IMR-90 (cell line): ENCODE data around the gene ZCWPW1. TPM values are rescaled to one million over a fixed set of nuclear protein-coding genes. Genes with fewer than 3 reads are reported as not detected.

Experiments
- ATAC-seq: fragments of 200-7000 bp; cut with Tn5 transposase; 2 replicates; pipeline ENCODE4 v1.9.1; 2020; ENCODE audit warnings: low read depth, mild to moderate bottlenecking, moderate library complexity
- BruUV-seq: library from RNA; stranded (reverse); fragments of 400-500 nt; replicated peaks from 2 replicates; lab custom pipeline; 2021; lab: Mats Ljungman, UMichigan
- CTCF ChIA-PET: fragments of 300-600 bp; formaldehyde crosslinking; extraction: SDS; loops from one replicate; lab custom pipeline; 2021; ENCODE audit warnings: antibody characterized with exemption; lab: Yijun Ruan, JAX
- POLR2A ChIA-PET: fragments of 300-600 bp; sonication (Branson Sonifier 250); formaldehyde crosslinking; loops from one replicate; lab custom pipeline; 2022; ENCODE audit warnings: antibody characterized with exemption; ENCODE audit not compliant: unreplicated experiment; lab: Charles Lee
- DNase-seq: peaks from one replicate; pipeline ENCODE4 v3.0.0; 2013
- H2AFZ ChIP-seq: replicated peaks from 2 replicates; pipeline ENCODE3; 2013; ENCODE audit warnings: low read length, mild to moderate bottlenecking; ENCODE audit not compliant: poor library complexity
- H2AK5ac ChIP-seq: 2 replicates; pipeline ENCODE4 v1.6.1; 2013; ENCODE audit warnings: low read depth, low read length, inconsistent platforms
- H2AK9ac ChIP-seq: replicated peaks from 2 replicates; pipeline ENCODE3; 2013; ENCODE audit warnings: mild to moderate bottlenecking, low read depth, low read length, moderate library complexity; ENCODE audit not compliant: poor library complexity
- H2BK120ac ChIP-seq: 2 replicates; pipeline ENCODE4 v1.6.1; 2013; ENCODE audit warnings: low read depth, low read length, inconsistent platforms
- H2BK15ac ChIP-seq: 3 replicates; pipeline ENCODE4 v1.6.1; 2013; ENCODE audit warnings: low read depth, low read length, inconsistent platforms
- H2BK20ac ChIP-seq: 2 replicates; pipeline ENCODE4 v1.6.1; 2013; ENCODE audit warnings: low read depth, mild to moderate bottlenecking, inconsistent platforms, low read length, moderate library complexity
- H2BK5ac ChIP-seq: 2 replicates; pipeline ENCODE4 v1.6.1; 2013; ENCODE audit warnings: mild to moderate bottlenecking, low read depth, low read length, inconsistent platforms; ENCODE audit not compliant: poor library complexity, severe bottlenecking
- H3K14ac ChIP-seq: replicated peaks from 2 replicates; pipeline ENCODE4 v1.6.1; 2013; ENCODE audit warnings: low read depth, low read length, inconsistent platforms
- H3K18ac ChIP-seq: 2 replicates; pipeline ENCODE4 v1.6.1; 2013; ENCODE audit warnings: low read depth, low read length, control low read depth
- H3K23ac ChIP-seq: 2 replicates; pipeline ENCODE4 v1.6.1; 2013; ENCODE audit warnings: low read depth, low read length, inconsistent platforms
- H3K27ac ChIP-seq: 2 replicates; pipeline ENCODE4 v1.5.1; 2013; ENCODE audit warnings: mild to moderate bottlenecking, control low read depth, low read length; ENCODE audit not compliant: insufficient read depth
- H3K27me3 ChIP-seq: 2 replicates; pipeline ENCODE4 v1.6.1; 2013; ENCODE audit warnings: low read length; ENCODE audit not compliant: control insufficient read depth, insufficient read depth
- H3K36me3 ChIP-seq: 2 replicates; pipeline ENCODE4 v1.6.1; 2013; ENCODE audit warnings: low read length, mixed read lengths; ENCODE audit not compliant: control insufficient read depth, insufficient read depth
- H3K4ac ChIP-seq: 2 replicates; pipeline ENCODE4 v1.6.1; 2013; ENCODE audit warnings: low read depth, low read length, inconsistent platforms
- H3K4me1 ChIP-seq: 2 replicates; pipeline ENCODE4 v1.6.1; 2013; ENCODE audit warnings: low read length, mixed read lengths; ENCODE audit not compliant: control insufficient read depth, insufficient read depth
- H3K4me2 ChIP-seq: 2 replicates; pipeline ENCODE4 v1.6.1; 2013; ENCODE audit warnings: low read depth, mild to moderate bottlenecking, control low read depth, low read length, moderate library complexity
- H3K4me3 ChIP-seq: 2 replicates; pipeline ENCODE4 v1.5.1; 2013; ENCODE audit warnings: low read depth, mild to moderate bottlenecking, control low read depth, low read length, moderate library complexity; ENCODE audit not compliant: insufficient read depth
- H3K56ac ChIP-seq: 2 replicates; pipeline ENCODE4 v1.6.1; 2013; ENCODE audit warnings: low read length, inconsistent platforms; ENCODE audit not compliant: insufficient read depth; ENCODE audit errors: extremely low read depth
- H3K79me1 ChIP-seq, 2 experiments: 2 replicates each; pipeline ENCODE4 v1.6.1; 2013; ENCODE audit warnings: low read length in 2 of 2, inconsistent platforms in 1 of 2, low read depth in 1 of 2
- H3K9ac ChIP-seq: 2 replicates; pipeline ENCODE4 v1.6.1; 2013; ENCODE audit warnings: low read depth, low read length, control low read depth
- H3K9me1 ChIP-seq: 2 replicates; pipeline ENCODE4 v1.6.1; 2013; ENCODE audit warnings: low read length, inconsistent platforms; ENCODE audit not compliant: insufficient read depth
- H3K9me3 ChIP-seq: 2 replicates; pipeline ENCODE4 v1.6.1; 2013; ENCODE audit warnings: low read length; ENCODE audit not compliant: control insufficient read depth, insufficient read depth
- H4K20me1 ChIP-seq: 2 replicates; pipeline ENCODE4 v1.6.1; 2013; ENCODE audit warnings: low read length, inconsistent platforms; ENCODE audit not compliant: insufficient read depth
- H4K5ac ChIP-seq: 2 replicates; pipeline ENCODE4 v1.6.1; 2013; ENCODE audit warnings: mild to moderate bottlenecking, low read depth, low read length, control low read depth
- H4K8ac ChIP-seq, 2 experiments: 2 replicates each; pipeline ENCODE4 v1.6.1; 2013; ENCODE audit warnings: low read depth in 2 of 2, low read length in 2 of 2, control low read depth in 1 of 2, inconsistent platforms in 1 of 2
- H4K91ac ChIP-seq: 2 replicates; pipeline ENCODE4 v1.6.1; 2013; ENCODE audit warnings: low read depth, low read length, inconsistent platforms; ENCODE audit not compliant: insufficient read depth
- BHLHE40 ChIP-seq: fragments of 150-350 bp; IDR thresholded peaks from 2 replicates; pipeline ENCODE4 v1.6.1; 2016; ENCODE audit warnings: mild to moderate bottlenecking, low read depth, low read length
- CEBPB ChIP-seq: IDR thresholded peaks from 2 replicates; pipeline ENCODE4 v1.6.1; 2012; ENCODE audit warnings: low read depth, low read length, improper control_type of control experiment
- CTCF ChIP-seq: conservative IDR thresholded peaks from 2 replicates; pipeline ENCODE4 v1.5.1; 2012; ENCODE audit warnings: mild to moderate bottlenecking, low read depth, low read length, improper control_type of control experiment
- ELK1 ChIP-seq: fragments of 150-350 bp; IDR thresholded peaks from 2 replicates; pipeline ENCODE4 v1.6.1; 2016; ENCODE audit warnings: low read depth, mild to moderate bottlenecking, low read length, moderate library complexity, borderline replicate concordance
- FOS ChIP-seq: fragments of 150-350 bp; IDR thresholded peaks from 2 replicates; pipeline ENCODE4 v1.6.1; 2016; ENCODE audit warnings: low read depth, low read length
- MAZ ChIP-seq: IDR thresholded peaks from 2 replicates; pipeline ENCODE4 v1.6.1; 2012; ENCODE audit warnings: low read depth, mild to moderate bottlenecking, low read length, improper control_type of control experiment, moderate library complexity, borderline replicate concordance
- MXI1 ChIP-seq: IDR thresholded peaks from 2 replicates; pipeline ENCODE4 v1.6.1; 2012; ENCODE audit warnings: low read depth, mild to moderate bottlenecking, low read length, moderate library complexity, borderline replicate concordance
- NFE2L2 ChIP-seq: fragments of 150-350 bp; IDR thresholded peaks from 2 replicates; pipeline ENCODE4 v1.6.1; 2016; ENCODE audit warnings: low read depth, mild to moderate bottlenecking, low read length
- POLR2A ChIP-seq: IDR thresholded peaks from 2 replicates; pipeline ENCODE4 v1.6.1; 2012; ENCODE audit warnings: mild to moderate bottlenecking, low read depth, low read length
- RAD21 ChIP-seq: IDR thresholded peaks from 2 replicates; pipeline ENCODE4 v1.6.1; 2012; ENCODE audit warnings: low read length, improper control_type of control experiment
- RCOR1 ChIP-seq: IDR thresholded peaks from 2 replicates; pipeline ENCODE4 v1.6.1; 2012; ENCODE audit warnings: mild to moderate bottlenecking, low read length, improper control_type of control experiment; ENCODE audit not compliant: insufficient replicate concordance
- RFX5 ChIP-seq: IDR thresholded peaks from 2 replicates; pipeline ENCODE4 v1.8.0; 2012; ENCODE audit warnings: low read depth, mild to moderate bottlenecking, low read length, moderate library complexity
- SMC3 ChIP-seq: fragments of 150-350 bp; IDR thresholded peaks from 2 replicates; pipeline ENCODE4 v1.6.1; 2016; ENCODE audit warnings: low read depth, mild to moderate bottlenecking, antibody characterized with exemption, low read length, moderate library complexity
- USF2 ChIP-seq: fragments of 150-350 bp; IDR thresholded peaks from 2 replicates; pipeline ENCODE4 v1.6.1; 2017; ENCODE audit warnings: mild to moderate bottlenecking, antibody characterized with exemption, low read length, low read depth
- WGBS, 2 experiments: methylation state at CpG; one replicate each; pipeline versions ENCODE4 v1.1.5 to v1.1.7; 2013; ENCODE audit warnings: missing lambda C conversion rate in 2 of 2; ENCODE audit not compliant: insufficient read length in 1 of 2; ENCODE audit errors: extremely low coverage in 2 of 2; 5-methylcytosine and 5-hydroxymethylcytosine counted together
- dilution Hi-C: fragments of 300-500 bp; cut with HindIII; formaldehyde crosslinking; loops from one replicate; pipeline ENCODE4 v1.14.3; 2018; ENCODE audit warnings: low sequenced_read_pairs; ENCODE audit not compliant: unreplicated experiment
- in situ Hi-C: fragments of 300-500 bp; cut with MboI; formaldehyde crosslinking; loops from 3 replicates; pipeline ENCODE4 v1.14.3; 2019; ENCODE audit warnings: low sequenced_read_pairs, inconsistent platforms, mixed read lengths
- intact Hi-C: fragments of 100-400 bp; cut with micrococcal nuclease; formaldehyde crosslinking; loops from 2 replicates; pipeline ENCODE4 v1.10.0; 2022
- polyA plus RNA-seq, 3 experiments: library from polyadenylated mRNA; depleted of rRNA; stranded (reverse); fragments of >200 nt; gene quantifications; 2 replicates each; pipeline ENCODE4 v1.2.3, GENCODE V29; 2012; ENCODE audit warnings: low replicate concordance in 1 of 3
- total RNA-seq: library from RNA; depleted of rRNA; stranded (reverse); fragments of >200 nt; gene quantifications from 2 replicates; pipeline ENCODE4 v1.2.3, GENCODE V29; 2012

The ZCWPW1 gene
- total and polyA plus RNA-seq, 2 of the 4 experiments (the other 2 are of a cell fraction) = 0.72 to 1.3 TPM

DNA sequence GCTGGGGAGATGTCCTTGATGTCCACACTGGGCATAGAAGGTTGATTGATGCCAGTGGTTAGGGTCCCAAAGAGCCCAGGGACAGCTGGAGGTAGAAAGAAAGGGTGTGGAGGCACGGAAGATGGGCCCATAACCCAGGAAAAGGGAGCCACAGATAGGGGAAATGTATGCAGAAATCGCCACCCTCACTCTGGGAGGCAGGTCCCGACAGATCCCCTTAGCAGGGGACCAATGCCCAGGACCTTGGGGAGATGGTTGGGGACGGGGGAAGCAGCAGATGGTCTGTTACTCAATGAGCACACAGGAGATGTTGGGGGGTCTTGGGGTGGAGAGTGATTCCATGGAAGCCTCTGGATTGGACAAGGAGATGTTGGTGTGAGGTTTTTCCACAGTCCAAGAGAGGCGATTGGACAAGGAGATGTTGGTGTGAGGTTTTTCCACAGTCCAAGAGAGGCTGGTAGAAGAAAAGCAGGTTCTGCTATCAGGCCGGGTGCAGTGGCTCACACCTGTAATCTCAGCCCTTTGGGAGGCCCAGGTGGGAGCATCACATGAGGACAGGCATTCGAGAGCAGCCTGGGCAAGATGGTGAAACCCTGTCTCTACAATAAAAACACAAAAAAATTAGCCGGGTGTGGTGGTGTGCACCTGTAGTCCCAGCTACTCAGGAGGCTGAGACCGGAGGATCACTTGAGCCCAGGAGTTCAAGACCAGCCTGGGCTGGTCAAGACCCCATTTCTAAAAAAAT, 14.8 kb upstream of the ZCWPW1 start:
- Histone ChIP-seq H2AK5ac (peak overlapping the region; percentile 90), H3K18ac (peak overlapping the region; percentile 5; the same call in 1 of the 2 replicates), H2BK120ac (peak overlapping the region; percentile 74), H3K9ac (no peak overlapping the region), H2AFZ (no peak overlapping the region), H3K27me3 (no peaks in the 10 kb centered on the region), H3K36me3 (no peaks in the 10 kb centered on the region), H2BK20ac (peak overlapping the region; percentile 37), H3K23ac (peak overlapping the region; percentile 56; the same call in 1 of the 2 replicates), H3K9me3 (no peaks in the 10 kb centered on the region), H2BK5ac (no peak overlapping the region), H4K5ac (peak overlapping the region; percentile 83), H3K4me3 (no peak overlapping the region), H3K4ac (peak overlapping the region; percentile 58), H3K79me1 (peaks cover 0 to 10% of the 10 kb centered on the region in 2 experiments; a peak in 2 of 4 replicates), H3K4me2 (no peak overlapping the region), H4K91ac (peak overlapping the region; percentile 66; the same call in 1 of the 2 replicates), H3K9me1 (peaks cover 30% of the 10 kb centered on the region), H4K8ac (peak overlapping the region in 1 of 2 experiments; percentile 92; a peak in 2 of 4 replicates), H3K56ac (no peak overlapping the region), H4K20me1 (no peaks in the 10 kb centered on the region), H3K4me1 (peaks cover 27% of the 10 kb centered on the region), H2BK15ac (peak overlapping the region; percentile 74; the same call in 2 of the 3 replicates), H3K27ac (no peak overlapping the region), H2AK9ac (peak overlapping the region; percentile 12), H3K14ac (peak overlapping the region; percentile 73)
- no TSS peak for BruUV-seq
- no peak for DNase-seq
- intact Hi-C loops (no loop called here), dilution Hi-C loops (no loop called here), in situ Hi-C loops (loop anchor here (25.0 kb wide), 1 partner anchor 669 kb away; no protein-coding TSS in a partner anchor)
- ATAC-seq = no peak
- ChIA-PET CTCF (no interaction called here), POLR2A (interaction anchor here (1.4 kb wide), 1 partner anchor 12 kb away, joined by 3 read pairs; no protein-coding TSS in a partner anchor)
- 92% methylated on average over 2 of the region's 9 CpGs; no CpG with 5 or more reads in 1 of the 2 experiments for WGBS, 2 experiments
- TF ChIP-seq BHLHE40 = no peak
- TF ChIP-seq MAZ = no peak
- no peak for TF ChIP-seq CEBPB
- TF ChIP-seq ELK1 = no peak
- TF ChIP-seq RFX5 = no peak
- TF ChIP-seq CTCF = no peak
- no peak for TF ChIP-seq MXI1
- no peak for TF ChIP-seq RCOR1
- TF ChIP-seq FOS = no peak
- TF ChIP-seq RAD21 = no peak
- TF ChIP-seq USF2 = no peak
- TF ChIP-seq SMC3 = no peak
- TF ChIP-seq POLR2A = no peak
- no peak for TF ChIP-seq NFE2L2
